Breast epithelium (tissue), 3 donors: ENCODE data around the gene CHTF18.

Source experiments
- POLR2A ChIP-seq: fragments of 450-650 bp; IDR thresholded peaks from one replicate; pipeline ENCODE4 v1.6.1; 2016; ENCODE audit warnings: antibody characterized with exemption, mild to moderate bottlenecking, moderate library complexity
- TF ChIP-seq, protein P1 (sequence below), 3 donors: fragments of 450-650 bp; IDR thresholded peaks; one replicate each; pipeline ENCODE4 v1.5.1; 2016 to 2017; ENCODE audit warnings: antibody characterized with exemption in 3 of 3, mild to moderate bottlenecking in 3 of 3, moderate library complexity in 3 of 3

DNA sequence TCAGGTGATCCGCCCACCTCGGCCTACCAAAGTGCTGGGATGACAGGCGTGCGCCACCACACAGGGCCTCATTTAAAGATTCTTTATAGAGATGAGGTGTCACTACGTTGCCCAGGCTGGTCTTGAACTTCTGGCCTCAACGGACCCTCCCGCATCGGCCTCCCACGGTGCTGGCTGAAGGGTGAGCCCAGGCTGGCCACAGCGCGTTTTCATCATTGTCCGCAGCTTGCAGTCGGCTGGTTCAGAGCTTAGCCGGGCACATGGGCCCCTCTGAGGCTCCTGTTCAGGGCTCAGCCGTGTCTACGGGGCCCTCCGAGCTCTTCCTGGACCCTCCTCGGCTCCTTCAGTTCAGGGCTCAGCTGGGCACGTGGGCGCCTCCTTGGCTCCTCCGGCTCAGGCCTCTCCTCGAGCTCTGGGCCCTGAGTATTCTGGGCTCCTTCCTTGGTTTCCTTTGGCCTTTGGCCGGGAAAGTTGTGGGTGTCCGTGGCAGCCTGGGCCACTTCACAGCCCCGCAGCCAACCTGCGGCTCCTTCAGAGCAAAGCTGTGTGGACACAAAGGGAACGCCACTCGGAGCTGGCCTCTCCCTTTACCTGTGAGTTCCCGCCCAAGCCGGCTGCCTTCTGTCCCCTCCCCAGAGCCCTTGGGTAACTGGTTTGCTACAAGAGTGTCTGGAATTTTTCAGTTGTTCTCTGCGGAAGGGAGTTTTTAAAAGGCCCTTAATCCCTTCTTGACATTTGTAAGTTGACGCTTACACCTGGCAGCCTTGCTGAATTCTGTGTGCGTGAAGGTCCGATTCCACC is 29.1 kb upstream of the CHTF18 start:
- TF ChIP-seq, protein P1, sequence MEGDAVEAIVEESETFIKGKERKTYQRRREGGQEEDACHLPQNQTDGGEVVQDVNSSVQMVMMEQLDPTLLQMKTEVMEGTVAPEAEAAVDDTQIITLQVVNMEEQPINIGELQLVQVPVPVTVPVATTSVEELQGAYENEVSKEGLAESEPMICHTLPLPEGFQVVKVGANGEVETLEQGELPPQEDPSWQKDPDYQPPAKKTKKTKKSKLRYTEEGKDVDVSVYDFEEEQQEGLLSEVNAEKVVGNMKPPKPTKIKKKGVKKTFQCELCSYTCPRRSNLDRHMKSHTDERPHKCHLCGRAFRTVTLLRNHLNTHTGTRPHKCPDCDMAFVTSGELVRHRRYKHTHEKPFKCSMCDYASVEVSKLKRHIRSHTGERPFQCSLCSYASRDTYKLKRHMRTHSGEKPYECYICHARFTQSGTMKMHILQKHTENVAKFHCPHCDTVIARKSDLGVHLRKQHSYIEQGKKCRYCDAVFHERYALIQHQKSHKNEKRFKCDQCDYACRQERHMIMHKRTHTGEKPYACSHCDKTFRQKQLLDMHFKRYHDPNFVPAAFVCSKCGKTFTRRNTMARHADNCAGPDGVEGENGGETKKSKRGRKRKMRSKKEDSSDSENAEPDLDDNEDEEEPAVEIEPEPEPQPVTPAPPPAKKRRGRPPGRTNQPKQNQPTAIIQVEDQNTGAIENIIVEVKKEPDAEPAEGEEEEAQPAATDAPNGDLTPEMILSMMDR (IDR thresholded peaks at IDR 0.05) = no peak
- TF ChIP-seq POLR2A = no peak
